Bronchial smooth muscle cell (primary cell): ENCODE data around the gene LBHD2. TPM values are rescaled to one million over a fixed set of nuclear protein-coding genes. Genes with fewer than 3 reads are reported as not detected.

Experiments
- total RNA-seq: library from RNA; depleted of rRNA; stranded (reverse); fragments of >200 nt; gene quantifications from 2 replicates; pipeline ENCODE4 v1.2.1, GENCODE V29; 2014

LBHD2 gene
- not detected in 2 replicates for total RNA-seq

GRCh38 chr14:103084021-103084919 is at the start of gene LBHD2:
Gene LBHD2, plus strand, starts transcription at chr14:103084210. Its CDS starts 1,803 bp downstream, at chr14:103086013.

GRCh38 chr14:103057372-103058163 is 26.4 kb upstream of the LBHD2 start, which contains the start of gene CDC42BPB:
Gene CDC42BPB, minus strand, starts transcription at chr14:103057549. Its CDS starts 376 bp downstream, at chr14:103057173.

GRCh38 chr14:103094406-103095209 is 10.6 kb downstream of the LBHD2 start, which contains the start of gene EXOC3L4:
Gene EXOC3L4, plus strand, starts transcription at chr14:103094725. Its CDS starts 5,495 bp downstream, at chr14:103100220.

GRCh38 chr14:103122947-103123633 is 39.1 kb downstream of the LBHD2 start, which contains the start of gene TNFAIP2:
Gene TNFAIP2, plus strand, starts transcription at chr14:103123461. Its CDS starts 2,997 bp downstream, at chr14:103126458.

Other genes starting within 250 kb of the LBHD2 start
- under 0.01 and 0.09 TPM in 2 replicates for gene AMN, start 161.5 kb upstream of the LBHD2 start, total RNA-seq
- 60.5 and 71.7 TPM in 2 replicates for gene CDC42BPB, start 26.7 kb upstream of the LBHD2 start, total RNA-seq
- gene EXOC3L4, start 10.5 kb downstream of the LBHD2 start, total RNA-seq, result 0.32 and 1.3 TPM in 2 replicates
- gene TNFAIP2, start 39.3 kb downstream of the LBHD2 start, total RNA-seq, result 55.1 and 59.1 TPM in 2 replicates